SH-SY5Y (cell line): Measurements from ENCODE around the gene ZNF101.

ENCODE experiments used
- GATA2 ChIP-seq: IDR thresholded peaks from 2 replicates; pipeline ENCODE4 v1.6.1; 2011; ENCODE audit warnings: mild to moderate bottlenecking, low read depth, low read length
- GATA3 ChIP-seq: IDR thresholded peaks from 2 replicates; pipeline ENCODE4 v1.6.1; 2011; ENCODE audit warnings: low read depth, mild to moderate bottlenecking, low read length, moderate library complexity

DNA sequence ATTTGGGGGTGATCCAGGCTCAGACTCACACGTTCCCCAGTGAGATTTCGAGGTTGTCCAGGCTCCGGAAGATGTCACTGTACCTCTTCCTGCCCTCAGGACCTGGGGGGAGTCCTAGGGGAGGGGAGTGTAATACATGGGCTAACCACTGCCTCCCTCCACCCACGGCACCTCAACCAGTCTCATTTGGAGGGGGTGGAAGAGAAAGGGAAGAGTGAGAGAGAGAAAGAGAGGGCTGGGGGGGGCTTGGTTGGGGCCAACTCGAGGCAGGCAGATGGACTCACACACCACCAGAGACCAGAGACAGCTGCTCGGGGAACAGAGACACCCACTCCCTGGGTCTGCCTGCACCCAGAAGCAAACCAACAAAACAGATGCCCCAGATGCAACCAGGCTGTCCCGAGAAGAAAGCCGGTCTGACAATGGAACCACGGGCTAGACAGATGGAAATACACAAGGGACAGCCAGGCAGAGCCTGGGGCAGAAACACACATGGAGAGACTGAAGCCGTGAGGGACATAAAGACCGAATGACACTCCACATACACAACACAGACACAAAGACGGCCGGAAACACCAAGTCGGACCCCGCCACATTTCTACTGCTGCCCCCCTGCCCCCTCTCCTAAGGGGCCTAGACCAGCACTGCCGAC is 26.0 kb upstream of the ZNF101 start:
- TF ChIP-seq GATA2 (no peak), GATA3 (no peak)
